Retinal pigment epithelial cell (primary cell): ENCODE measurements around the gene SLC52A1.

ENCODE experiments used
- DNase-seq: peaks from one replicate; pipeline ENCODE4 v3.0.0-alpha.2; 2010; ENCODE audit warnings: low read depth
- H3K4me3 ChIP-seq: 2 replicates; pipeline ENCODE4 v1.5.1; 2011; ENCODE audit warnings: mild to moderate bottlenecking, low read length, control low read depth, moderate library complexity
- CTCF ChIP-seq: conservative IDR thresholded peaks from 2 replicates; pipeline ENCODE4 v1.5.1; 2011; ENCODE audit warnings: low read depth, low read length, control low read depth, inconsistent platforms

SLC52A1 gene

GRCh38 chr17:4987767-4988567, 47.3 kb downstream of the SLC52A1 start:
- peak overlapping the region; percentile 77 for H3K4me3 ChIP-seq
- no peak for TF ChIP-seq CTCF
- DNase-seq = no peak

GRCh38 chr17:4986951-4987766, 48.1 kb downstream of the SLC52A1 start, which contains the start of gene CAMTA2:
Gene CAMTA2, minus strand, starts transcription at chr17:4987675. Its CDS starts 1,453 bp downstream, at chr17:4986222.
- no peak for DNase-seq
- peak; percentile 64 for TF ChIP-seq CTCF
- H3K4me3 ChIP-seq = peak within 1 kb of the TSS; percentile 77

GRCh38 chr17:4986403-4986802, 48.8 kb downstream of the SLC52A1 start:
- TF ChIP-seq CTCF = no peak
- no peak for DNase-seq

More at GRCh38 chr17:4986403-4986802, 48.8 kb downstream of the SLC52A1 start:
- H3K4me3 ChIP-seq = peak overlapping the region; percentile 77
